A549 (cell line): ENCODE measurements around the gene MEF2C. TPM values are rescaled to one million over a fixed set of nuclear protein-coding genes. Genes with fewer than 3 reads are reported as not detected.

Source experiments
- ATAC-seq, 2 experiments: fragments of 200-7000 bp in 1 of 2; fragments of >200 bp in 1 of 2; cut with Nextera tagmentation in 1 of 2; cut with Tn5 transposase in 1 of 2; 3 replicates each; pipeline versions ENCODE4 v1.8.0 to v1.9.1; 2018 to 2020; ENCODE audit warnings: mild to moderate bottlenecking in 1 of 2, moderate library complexity in 1 of 2
- CTCF ChIA-PET: fragments of 300-600 bp; sonication (Branson Sonifier 250); formaldehyde crosslinking; extraction: SDS; loops from one replicate; lab custom pipeline; 2021; ENCODE audit warnings: antibody characterized with exemption, inconsistent platforms; lab: Yijun Ruan, JAX
- POLR2A ChIA-PET: fragments of 350-600 bp; formaldehyde crosslinking; extraction: SDS; loops from one replicate; lab custom pipeline; 2021; ENCODE audit warnings: antibody characterized with exemption, inconsistent platforms; lab: Yijun Ruan, JAX
- DNase-seq, 2 experiments: peaks; one replicate each; pipeline versions ENCODE4 v3.0.0 to v3.0.0-alpha.2; 2011 to 2016; ENCODE audit warnings: low read depth in 1 of 2, low spot score in 1 of 2
- FAIRE-seq: peaks from 2 replicates; lab custom pipeline; 2011; peaks lifted over from hg19 to GRCh38; lab: Jason Lieb, UNC
- H3K27ac ChIP-seq, 2 experiments: fragments of >200 bp; sonication (Bioruptor Twin); formaldehyde crosslinking; 3 replicates each; pipeline ENCODE4 v1.5.1; 2016 to 2017
- H3K4me1 ChIP-seq: fragments of >200 bp; sonication (Bioruptor Twin); formaldehyde crosslinking; 3 replicates; pipeline ENCODE4 v1.6.1; 2016
- H3K4me2 ChIP-seq: fragments of >200 bp; sonication (Bioruptor Twin); formaldehyde crosslinking; 3 replicates; pipeline ENCODE4 v1.6.1; 2016
- H3K4me3 ChIP-seq: fragments of >200 bp; sonication (Bioruptor Twin); formaldehyde crosslinking; 3 replicates; pipeline ENCODE4 v1.5.1; 2016
- H3K9me3 ChIP-seq: fragments of >200 bp; sonication (Bioruptor Twin); formaldehyde crosslinking; 3 replicates; pipeline ENCODE4 v1.6.1; 2016
- CBX2 ChIP-seq: fragments of 200-600 bp; sonication (generic); IDR thresholded peaks from 2 replicates; pipeline ENCODE4 v1.6.1; 2016; ENCODE audit warnings: low read depth, mild to moderate bottlenecking, borderline replicate concordance
- CBX8 ChIP-seq: fragments of 200-600 bp; sonication (generic); IDR thresholded peaks from 2 replicates; pipeline ENCODE4 v1.6.1; 2016
- CEBPB ChIP-seq, 2 experiments: fragments of >200 bp in 1 of 2; sonication (Bioruptor Twin) in 1 of 2; formaldehyde crosslinking in 1 of 2; IDR thresholded peaks; 2 replicates each; pipeline ENCODE4 v1.6.1; 2012 to 2016
- CHD2 ChIP-seq: fragments of 150-350 bp; IDR thresholded peaks from 2 replicates; pipeline ENCODE4 v1.6.1; 2014; ENCODE audit warnings: low read length; ENCODE audit not compliant: partially characterized antibody
- EHF ChIP-seq: fragments of 250-450 bp; sonication (Bioruptor Pico); IDR thresholded peaks from 2 replicates; pipeline ENCODE4 v1.5.0; 2020; ENCODE audit warnings: mild to moderate bottlenecking
- EHMT2 ChIP-seq: fragments of 200-600 bp; sonication (generic); IDR thresholded peaks from 2 replicates; pipeline ENCODE4 v1.6.1; 2016; ENCODE audit warnings: antibody characterized with exemption, low read depth, mild to moderate bottlenecking, moderate library complexity
- EP300 ChIP-seq, 2 experiments: fragments of >200 bp; sonication (Bioruptor Twin); formaldehyde crosslinking; IDR thresholded peaks; 2 replicates in 1 of 2; 3 replicates in 1 of 2; pipeline ENCODE4 v1.6.1; 2016 to 2017
- ESRRA ChIP-seq: fragments of 150-350 bp; IDR thresholded peaks from 2 replicates; pipeline ENCODE4 v1.6.1; 2014; ENCODE audit warnings: mild to moderate bottlenecking, low read length, borderline replicate concordance
- FOSB ChIP-seq: fragments of 250-450 bp; sonication (Bioruptor Pico); IDR thresholded peaks from 2 replicates; pipeline ENCODE4 v1.5.0; 2020; ENCODE audit warnings: mild to moderate bottlenecking, moderate library complexity
- FOXS1 ChIP-seq: fragments of 250-450 bp; sonication (Bioruptor Pico); IDR thresholded peaks from 2 replicates; pipeline ENCODE4 v1.5.0; 2020; ENCODE audit warnings: mild to moderate bottlenecking, moderate library complexity
- GATA3 ChIP-seq: IDR thresholded peaks from 2 replicates; pipeline ENCODE4 v1.6.1; 2012; ENCODE audit warnings: borderline replicate concordance
- HDAC2 ChIP-seq: fragments of 200-600 bp; sonication (generic); IDR thresholded peaks from 2 replicates; pipeline ENCODE4 v1.6.1; 2016
- HOXA7 ChIP-seq: fragments of 250-450 bp; sonication (Bioruptor Pico); IDR thresholded peaks from 2 replicates; pipeline ENCODE4 v1.5.0; 2020; ENCODE audit warnings: mild to moderate bottlenecking, moderate library complexity
- HOXB5 ChIP-seq: fragments of 250-450 bp; sonication (Bioruptor Pico); IDR thresholded peaks from 2 replicates; pipeline ENCODE4 v1.5.0; 2020; ENCODE audit warnings: mild to moderate bottlenecking, moderate library complexity
- JUN ChIP-seq, 2 experiments: fragments of >200 bp; sonication (Bioruptor Twin); formaldehyde crosslinking; IDR thresholded peaks; 2 replicates in 1 of 2; 3 replicates in 1 of 2; pipeline ENCODE4 v1.6.1; 2016 to 2017
- MAFK ChIP-seq: fragments of 450-650 bp; IDR thresholded peaks from 2 replicates; pipeline ENCODE4 v1.6.1; 2014; ENCODE audit not compliant: partially characterized antibody
- MYC ChIP-seq: IDR thresholded peaks from 2 replicates; pipeline ENCODE4 v1.6.1; 2012; ENCODE audit warnings: mild to moderate bottlenecking, inconsistent platforms, low read length, improper control_type of control experiment, borderline replicate concordance
- NFE2L2 ChIP-seq: fragments of 150-350 bp; conservative IDR thresholded peaks from 2 replicates; pipeline ENCODE4 v1.6.1; 2014; ENCODE audit warnings: low read length
- NPAS2 ChIP-seq: fragments of 250-450 bp; sonication (Bioruptor Pico); IDR thresholded peaks from 2 replicates; pipeline ENCODE4 v1.8.0; 2022; ENCODE audit warnings: mild to moderate bottlenecking, moderate library complexity, borderline replicate concordance
- POLR2A ChIP-seq: IDR thresholded peaks from 2 replicates; pipeline ENCODE4 v1.6.1; 2012; ENCODE audit warnings: mild to moderate bottlenecking, low read length
- POLR2AphosphoS2 ChIP-seq: conservative IDR thresholded peaks from 2 replicates; pipeline ENCODE4 v1.6.1; 2012; ENCODE audit warnings: low read length, improper control_type of control experiment, inconsistent platforms
- RAD21 ChIP-seq, 2 experiments: fragments of >200 bp in 1 of 2; sonication (Bioruptor Twin) in 1 of 2; formaldehyde crosslinking in 1 of 2; IDR thresholded peaks in 1 of 2; conservative IDR thresholded peaks in 1 of 2; 2 replicates in 1 of 2; 3 replicates in 1 of 2; pipeline ENCODE4 v1.6.1; 2012 to 2018; ENCODE audit warnings: inconsistent platforms in 1 of 2
- RFX5 ChIP-seq: fragments of 450-650 bp; IDR thresholded peaks from 2 replicates; pipeline ENCODE4 v1.7.1; 2014; ENCODE audit warnings: antibody characterized with exemption, mild to moderate bottlenecking, moderate library complexity
- TP53 ChIP-seq: fragments of 250-450 bp; sonication (Bioruptor Pico); IDR thresholded peaks from 2 replicates; pipeline ENCODE4 v1.5.0; 2021; ENCODE audit warnings: mild to moderate bottlenecking, moderate library complexity
- ZC3H11A ChIP-seq: fragments of 450-650 bp; IDR thresholded peaks from 2 replicates; pipeline ENCODE4 v1.6.1; 2014; ENCODE audit warnings: antibody characterized with exemption, mild to moderate bottlenecking
- ZFP36 ChIP-seq: fragments of 450-650 bp; IDR thresholded peaks from 2 replicates; pipeline ENCODE4 v1.6.1; 2014; ENCODE audit warnings: borderline replicate concordance; ENCODE audit not compliant: partially characterized antibody
- ZSCAN20 ChIP-seq: fragments of 250-450 bp; sonication (Bioruptor Pico); IDR thresholded peaks from 2 replicates; pipeline ENCODE4 v1.8.0; 2022; ENCODE audit warnings: mild to moderate bottlenecking, moderate library complexity
- WGBS: methylation state at CpG from one replicate; pipeline ENCODE4 v1.1.6; 2017; ENCODE audit errors: missing lambda C conversion rate; 5-methylcytosine and 5-hydroxymethylcytosine counted together
- polyA plus RNA-seq, 4 experiments: library from polyadenylated mRNA; depleted of rRNA in 3 of 4; stranded (reverse); fragments of >200 nt; fragmentation: RNase III in 1 of 4; extraction: RNeasy Plus Mini Kit Qiagen cat#74134 plus additional on column Dnase treatment in 1 of 4; gene quantifications; 2 replicates in 3 of 4; 3 replicates in 1 of 4; pipeline ENCODE4 v1.2.3, GENCODE V29; 2011 to 2017
- TF ChIP-seq, protein P1 (sequence below): IDR thresholded peaks from 2 replicates; pipeline ENCODE4 v1.6.1; 2012

The MEF2C gene
- polyA plus RNA-seq, 2 of the 4 experiments (the other 2 are of a cell fraction): 0.03 to 0.06 TPM

DNA sequence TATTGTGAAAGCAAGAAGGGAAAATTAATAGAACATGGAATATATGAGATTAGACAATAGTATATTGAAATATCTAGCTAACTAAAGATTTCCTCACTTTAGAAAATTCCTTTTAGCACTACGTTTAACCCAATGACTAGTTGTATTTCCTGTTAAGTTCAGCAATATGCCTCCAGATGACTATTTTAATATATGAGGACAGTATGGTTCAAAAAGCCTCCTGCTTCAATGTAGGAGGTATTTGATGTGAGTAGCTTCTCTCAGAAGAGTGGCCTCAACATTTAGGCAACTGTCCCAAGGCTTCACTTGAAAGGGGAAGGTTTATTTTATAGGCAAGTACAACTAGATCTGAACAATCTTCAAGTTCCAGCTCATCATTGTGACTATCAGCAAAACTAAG, 2.0 kb upstream of the MEF2C start (continued):
- TF ChIP-seq FOXS1 (CRISPR knock-in tag) (no peak), GATA3 (no peak), EP300 (IDR thresholded peaks at IDR 0.05) (no peak), NFE2L2 (no peak), FOSB (CRISPR knock-in tag) (no peak), POLR2AphosphoS2 (no peak)

DNA sequence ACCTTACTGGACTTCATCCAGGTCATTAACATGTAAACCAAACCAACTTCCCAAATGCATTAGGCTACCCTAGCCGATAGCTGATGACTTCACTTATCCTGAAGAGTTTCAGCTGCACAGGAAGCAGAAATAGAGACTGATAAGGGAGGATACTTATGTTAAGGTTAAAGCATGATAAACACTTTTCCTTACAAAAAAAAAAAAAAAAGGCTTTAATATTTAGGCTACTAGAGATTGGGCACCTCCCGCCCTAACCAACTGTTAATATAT, 1.6 kb upstream of the MEF2C start:
- WGBS: 66% methylated on average over 2 of the region's 2 CpGs
- ATAC-seq (no peak), FAIRE-seq (no peak), DNase-seq (no peak)
- no peaks in the 10 kb centered on the region for H3K9me3 ChIP-seq
- POLR2A ChIA-PET: no interaction called here
- peaks cover 6% of the 10 kb centered on the region; the same call in 1 of the 3 replicates for H3K4me1 ChIP-seq
- H3K4me2 ChIP-seq: peak overlapping the region; percentile 98
- no peak overlapping the region for H3K27ac ChIP-seq
- no peak overlapping the region; the same call in 2 of the 3 replicates for H3K4me3 ChIP-seq
- TF ChIP-seq TP53 (CRISPR knock-in tag) (no peak), RFX5 (no peak), POLR2A (no peak), MYC (no peak), ZSCAN20 (CRISPR knock-in tag) (no peak), CBX2 (no peak), EHMT2 (no peak), ZFP36 (no peak), NFE2L2 (no peak), HDAC2 (no peak), HOXB5 (CRISPR knock-in tag) (no peak), RAD21 (conservative IDR thresholded peaks at IDR 0.05 in 1 of 2, IDR thresholded peaks at IDR 0.05 in 1 of 2) (no peak), FOSB (CRISPR knock-in tag) (no peak), CEBPB (IDR thresholded peaks at IDR 0.05) (no peak), ESRRA (no peak), JUN (IDR thresholded peaks at IDR 0.05) (no peak), EHF (CRISPR knock-in tag) (no peak), NPAS2 (no peak)
- TF ChIP-seq, protein P1, sequence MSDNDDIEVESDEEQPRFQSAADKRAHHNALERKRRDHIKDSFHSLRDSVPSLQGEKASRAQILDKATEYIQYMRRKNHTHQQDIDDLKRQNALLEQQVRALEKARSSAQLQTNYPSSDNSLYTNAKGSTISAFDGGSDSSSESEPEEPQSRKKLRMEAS: no peak
- CTCF ChIA-PET: no interaction called here

DNA sequence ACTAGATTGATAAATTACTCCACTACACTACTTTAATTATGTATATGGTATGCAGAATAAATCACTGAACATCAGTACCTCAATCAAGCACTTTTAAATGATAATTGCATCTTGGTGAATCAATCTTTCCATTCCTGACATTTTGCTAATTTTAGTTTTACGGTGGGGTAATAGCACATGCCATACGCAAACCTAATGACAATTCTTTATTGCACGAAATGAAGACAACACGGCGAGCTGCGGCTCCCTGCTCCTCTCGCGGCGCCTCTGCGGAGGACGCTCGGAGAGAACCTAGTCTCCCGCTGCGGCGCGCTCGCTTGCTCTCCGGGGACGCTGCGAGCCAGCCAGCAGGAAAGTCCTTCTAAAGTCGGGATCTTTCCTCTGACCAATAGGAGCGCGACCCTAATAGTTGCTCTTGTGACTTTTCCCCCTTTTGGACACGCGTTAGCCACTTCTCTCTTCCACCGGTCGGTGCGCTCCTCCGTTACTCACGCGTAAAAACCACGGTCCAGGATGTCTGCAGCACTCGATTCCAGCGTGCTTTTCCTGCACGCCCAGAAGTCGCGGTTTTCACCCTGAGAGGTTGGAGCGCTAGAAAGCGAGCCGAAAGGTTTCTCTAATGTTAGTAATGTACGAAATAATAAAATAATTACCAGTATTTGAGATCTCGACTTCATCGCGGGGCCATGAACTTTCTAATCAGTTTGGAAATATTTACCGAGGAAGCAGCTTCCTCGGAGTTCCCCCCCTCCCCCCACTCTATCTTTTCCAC, 1.0 kb upstream of the MEF2C start:
- Histone ChIP-seq H3K4me3 (peak overlapping the region; percentile 54), H3K27ac (no peak overlapping the region), H3K9me3 (no peaks in the 10 kb centered on the region), H3K4me2 (peak overlapping the region; percentile 98), H3K4me1 (peaks cover 6% of the 10 kb centered on the region; the same call in 1 of the 3 replicates)
- peak; percentile 65 to 82; a peak in 5 of 6 replicates for ATAC-seq
- ChIA-PET CTCF (no interaction called here), POLR2A (no interaction called here)
- WGBS: 7% methylated on average over 46 of the region's 46 CpGs
- peak in 1 of 2 experiments; percentile 18 for DNase-seq
- TF ChIP-seq HOXA7 (no peak), JUN (IDR thresholded peaks at IDR 0.05) (no peak), CHD2 (no peak), MAFK (no peak), ZC3H11A (no peak), TP53 (CRISPR knock-in tag) (no peak), HOXB5 (CRISPR knock-in tag) (no peak), NPAS2 (no peak), ZFP36 (peak; percentile 2), CBX8 (peak; percentile 78; the same call in 1 of the 2 replicates), HDAC2 (peak; percentile 92)
- no peak for FAIRE-seq
